ENCODE data around the gene CD93.

DNA sequence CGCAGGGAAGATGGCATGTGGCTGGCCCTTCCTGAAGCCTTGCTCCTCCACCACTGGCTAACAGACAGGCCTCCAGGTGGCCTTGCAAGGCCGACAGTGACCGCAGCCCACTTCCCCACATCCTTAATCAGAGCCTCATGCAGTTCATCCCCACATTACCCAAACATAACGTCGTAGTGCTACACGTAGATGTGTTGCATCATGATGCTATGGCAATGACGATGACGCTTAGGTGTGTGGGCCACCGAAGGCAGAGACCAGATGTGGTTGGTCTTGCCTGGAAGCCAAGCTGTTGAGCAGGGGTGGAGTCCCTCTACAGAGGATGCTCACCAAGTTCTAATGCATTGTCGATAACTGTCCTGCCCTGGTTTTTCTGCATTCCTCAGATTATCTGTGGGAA is 5.6 kb downstream of the CD93 start:
- TF ChIP-seq, protein P1, sequence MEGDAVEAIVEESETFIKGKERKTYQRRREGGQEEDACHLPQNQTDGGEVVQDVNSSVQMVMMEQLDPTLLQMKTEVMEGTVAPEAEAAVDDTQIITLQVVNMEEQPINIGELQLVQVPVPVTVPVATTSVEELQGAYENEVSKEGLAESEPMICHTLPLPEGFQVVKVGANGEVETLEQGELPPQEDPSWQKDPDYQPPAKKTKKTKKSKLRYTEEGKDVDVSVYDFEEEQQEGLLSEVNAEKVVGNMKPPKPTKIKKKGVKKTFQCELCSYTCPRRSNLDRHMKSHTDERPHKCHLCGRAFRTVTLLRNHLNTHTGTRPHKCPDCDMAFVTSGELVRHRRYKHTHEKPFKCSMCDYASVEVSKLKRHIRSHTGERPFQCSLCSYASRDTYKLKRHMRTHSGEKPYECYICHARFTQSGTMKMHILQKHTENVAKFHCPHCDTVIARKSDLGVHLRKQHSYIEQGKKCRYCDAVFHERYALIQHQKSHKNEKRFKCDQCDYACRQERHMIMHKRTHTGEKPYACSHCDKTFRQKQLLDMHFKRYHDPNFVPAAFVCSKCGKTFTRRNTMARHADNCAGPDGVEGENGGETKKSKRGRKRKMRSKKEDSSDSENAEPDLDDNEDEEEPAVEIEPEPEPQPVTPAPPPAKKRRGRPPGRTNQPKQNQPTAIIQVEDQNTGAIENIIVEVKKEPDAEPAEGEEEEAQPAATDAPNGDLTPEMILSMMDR (IDR thresholded peaks at IDR 0.05), result no peak
- no peak for TF ChIP-seq POLR2A (IDR thresholded peaks at IDR 0.05)

Data from testis (tissue), 2 donors.